Omental fat pad (tissue), 4 donors: Measurements from ENCODE around the gene PRCP. TPM values are rescaled to one million over a fixed set of nuclear protein-coding genes. Genes with fewer than 3 reads are reported as not detected.

Experiments used
- ATAC-seq: fragments of 150-250 bp; one replicate; pipeline ENCODE4 v1.9.1; 2016; ENCODE audit warnings: mild to moderate bottlenecking, moderate library complexity; ENCODE audit not compliant: low FRiP score
- DNase-seq: peaks from one replicate; pipeline ENCODE4 v3.0.0-alpha.2; 2019; ENCODE audit warnings: low spot score
- CTCF ChIP-seq, 3 donors: fragments of 450-650 bp; IDR thresholded peaks; one replicate each; pipeline ENCODE4 v1.5.1; 2016 to 2017; ENCODE audit warnings: antibody characterized with exemption in 3 of 3, mild to moderate bottlenecking in 3 of 3, moderate library complexity in 2 of 3
- total RNA-seq, 4 donors: library from RNA; depleted of rRNA; stranded (reverse); fragments of >200 nt; gene quantifications; one replicate each; pipeline ENCODE4 v1.1.0, GENCODE V29; 2016

PRCP gene
- total RNA-seq, 4 donors from 2014 or later: 59.6 to 82.4 (median 68.8) TPM

DNA sequence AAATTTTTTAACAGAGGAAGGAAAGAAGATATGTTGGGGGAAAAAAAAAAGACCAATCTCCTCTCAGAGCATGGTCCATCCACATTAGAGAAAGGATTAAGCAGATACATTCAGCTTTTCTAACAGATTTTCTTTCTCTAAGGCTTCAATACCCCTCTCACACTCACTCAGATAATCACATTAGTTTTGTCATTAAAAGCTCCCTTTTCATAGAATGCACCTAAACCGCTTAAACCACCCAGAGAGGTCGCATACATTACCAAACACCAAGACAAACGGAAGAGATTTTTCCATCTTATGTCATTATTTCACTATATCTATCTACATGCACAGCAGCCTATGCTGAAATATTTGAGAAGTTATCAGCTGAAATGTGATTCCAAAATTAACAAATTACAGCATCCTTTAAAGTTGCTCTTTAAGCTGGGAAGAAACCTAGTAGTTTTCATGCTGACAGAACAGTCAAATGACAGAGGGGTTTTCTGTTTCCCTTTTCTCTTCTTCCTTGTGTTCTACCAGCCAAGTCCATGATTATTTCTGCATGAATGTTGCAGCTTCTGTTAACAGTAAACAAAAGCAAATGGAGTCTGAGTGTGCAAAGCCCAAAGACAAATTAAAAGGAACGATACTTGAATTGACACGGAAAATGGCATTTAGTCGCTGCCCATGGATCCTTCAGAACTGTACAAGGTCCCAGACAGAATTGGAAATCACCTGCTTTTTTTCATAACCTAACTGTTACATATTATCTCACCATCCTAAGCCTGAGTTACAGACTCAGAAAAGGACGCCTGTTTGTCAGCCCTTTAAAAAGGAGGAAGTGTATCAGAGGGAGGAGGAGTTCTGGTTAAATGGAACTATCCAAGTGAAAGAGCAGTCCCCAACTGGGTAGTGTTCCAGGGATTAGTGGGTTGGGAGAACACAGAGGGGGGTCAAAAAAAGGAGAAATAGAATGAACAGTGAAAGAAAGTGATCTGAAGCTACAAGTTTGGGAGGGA lies 54.6 kb downstream of the PRCP start:
- ATAC-seq: no peak

DNA sequence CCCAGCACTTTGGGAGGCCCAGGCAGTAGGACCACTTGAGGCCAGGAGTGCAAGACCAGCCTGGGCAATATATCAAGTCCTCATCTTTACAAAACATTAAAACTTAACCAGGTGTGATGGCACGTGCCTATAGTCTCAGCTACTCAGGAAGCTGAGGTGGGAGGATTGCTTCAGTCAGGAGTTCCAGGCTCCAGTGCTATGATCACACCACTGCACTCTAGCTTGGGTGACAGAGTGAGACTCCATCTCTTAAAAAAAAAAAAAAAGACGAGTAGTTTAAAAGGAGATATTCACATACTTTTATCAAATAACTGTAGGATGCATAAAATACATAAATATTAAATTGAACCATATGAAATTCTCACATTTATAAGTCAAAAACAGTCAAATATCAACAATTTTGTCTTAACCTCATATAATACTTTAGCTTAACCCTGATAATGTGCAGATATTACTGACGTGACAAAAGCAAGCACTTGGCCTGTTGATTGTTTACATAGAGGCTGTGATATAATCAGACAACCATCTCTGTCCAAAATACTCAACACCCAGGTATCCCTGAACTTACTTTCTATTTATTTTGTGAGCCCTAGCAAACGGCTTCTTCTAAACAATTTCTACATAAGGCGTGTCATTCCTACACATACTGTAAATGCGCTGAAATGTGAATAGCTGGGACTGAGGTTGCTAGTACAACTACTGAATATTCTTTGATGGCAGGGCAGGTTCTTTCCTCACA lies 57.0 kb downstream of the PRCP start:
- ATAC-seq (no peak), DNase-seq (no peak)
- no peak for TF ChIP-seq CTCF (IDR thresholded peaks at IDR 0.05)

More for the DNA sequence above, 54.6 kb downstream of the PRCP start:
- no peak for TF ChIP-seq CTCF (IDR thresholded peaks at IDR 0.05)
- no peak for DNase-seq

DNA sequence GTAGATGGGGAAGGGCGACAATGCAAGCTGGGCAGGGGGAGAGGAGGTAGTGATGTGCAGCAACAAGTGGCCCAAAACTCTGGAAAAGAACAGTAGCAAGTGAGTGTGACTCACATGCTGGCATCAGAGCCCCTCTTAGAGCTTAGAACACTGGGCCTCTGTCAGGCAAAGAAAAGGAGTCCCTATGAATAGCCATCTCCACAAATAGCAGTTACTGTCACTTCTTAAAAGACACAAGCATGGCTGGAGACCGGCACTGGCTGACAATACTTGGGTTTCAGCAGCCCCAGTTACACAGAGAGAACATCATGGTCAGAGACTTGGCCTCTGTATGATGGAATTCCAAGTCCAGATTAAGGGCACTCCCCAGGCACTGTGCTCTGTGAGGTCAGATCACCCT lies 58.2 kb downstream of the PRCP start:
- ATAC-seq (no peak), DNase-seq (no peak)
- no peak for TF ChIP-seq CTCF (IDR thresholded peaks at IDR 0.05)

DNA sequence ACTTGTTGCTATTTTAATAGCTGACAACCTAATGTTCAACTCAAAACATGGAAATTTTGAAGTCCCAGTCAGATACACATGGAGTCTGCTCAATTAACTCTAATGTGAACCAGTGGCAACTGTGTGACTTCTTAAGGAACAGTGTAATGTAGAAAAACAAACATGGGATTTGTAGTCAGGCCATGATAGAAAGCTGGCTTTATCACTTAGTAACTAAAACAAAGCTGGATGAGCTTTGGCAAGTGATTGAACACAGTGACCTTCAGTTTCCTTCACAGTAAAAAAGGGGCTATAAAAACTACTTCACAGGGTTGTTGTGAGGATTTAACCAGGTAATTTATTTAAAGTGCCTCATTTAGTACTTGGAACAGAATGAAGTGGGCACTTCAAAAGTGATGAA lies 62.6 kb downstream of the PRCP start:
- no peak for ATAC-seq
- no peak for DNase-seq
- no peak for TF ChIP-seq CTCF (IDR thresholded peaks at IDR 0.05)

GRCh38 chr11:82832983-82833382 lies 67.2 kb downstream of the PRCP start:
- TF ChIP-seq CTCF (IDR thresholded peaks at IDR 0.05): no peak
- DNase-seq: no peak
- no peak for ATAC-seq

DNA sequence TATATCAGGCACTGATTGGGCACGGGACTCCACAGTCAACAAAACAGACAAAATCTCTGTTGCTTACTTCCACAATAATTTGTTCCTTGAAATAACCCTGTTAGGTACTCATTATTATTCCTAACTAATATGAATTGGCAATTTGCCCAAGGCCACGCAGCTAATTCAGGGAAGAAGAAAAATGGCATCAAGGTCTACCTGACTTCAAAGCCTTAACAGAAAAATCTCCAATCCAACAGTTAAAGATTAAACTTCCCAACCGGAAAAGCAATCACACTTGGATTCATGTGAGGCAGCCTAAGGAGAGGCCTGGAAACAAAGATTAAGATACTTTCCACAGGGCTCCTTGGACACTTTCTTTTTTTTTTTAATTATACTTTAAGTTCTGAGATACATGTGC lies 68.9 kb downstream of the PRCP start:
- no peak for ATAC-seq
- TF ChIP-seq CTCF (IDR thresholded peaks at IDR 0.05): no peak
- DNase-seq: no peak
